SH-SY5Y (cell line): ENCODE measurements around the gene IGLL1.

Experiments used
- GATA2 ChIP-seq: IDR thresholded peaks from 2 replicates; pipeline ENCODE4 v1.6.1; 2011; ENCODE audit warnings: mild to moderate bottlenecking, low read depth, low read length
- GATA3 ChIP-seq: IDR thresholded peaks from 2 replicates; pipeline ENCODE4 v1.6.1; 2011; ENCODE audit warnings: low read depth, mild to moderate bottlenecking, low read length, moderate library complexity

- TF ChIP-seq GATA3 (no peak), GATA2 (no peak)
These were observed 10.4 kb downstream of the IGLL1 start for GRCh38 chr22:23569716-23570115.
